CD4-positive, alpha-beta T cell (primary cell): ENCODE data around the gene EDEM3. TPM values are rescaled to one million over a fixed set of nuclear protein-coding genes. Genes with fewer than 3 reads are reported as not detected.
"Not testable (repeated sequence)": the region's sequence is repeated elsewhere in the genome, so short reads cannot be mapped to it uniquely, and the experiment has no call there.

Experiments
- ATAC-seq: fragments of 200-7000 bp; cut with Tn5 transposase; one replicate; pipeline ENCODE4 v1.10.0; 2022; ENCODE audit warnings: mild to moderate bottlenecking; ENCODE audit not compliant: poor library complexity
- CTCF ChIA-PET: fragments of 350-600 bp; sonication (Branson Sonifier 250); formaldehyde crosslinking; loops from one replicate; lab custom pipeline; 2021; ENCODE audit warnings: antibody characterized with exemption, inconsistent platforms; lab: Charles Lee
- POLR2A ChIA-PET: fragments of 350-600 bp; sonication (Branson Sonifier 250); formaldehyde crosslinking; loops from one replicate; lab custom pipeline; 2021; ENCODE audit warnings: antibody characterized with exemption, inconsistent platforms; lab: Charles Lee
- DNase-seq, 14 experiments: peaks; one replicate each; pipeline ENCODE4 v3.0.0-alpha.2; 2013 to 2020; ENCODE audit warnings: mixed read lengths in 2 of 14
- H3K27ac ChIP-seq, 2 donors: one replicate each; pipeline versions ENCODE4 v1.5.1 to v1.7.0; 2013; ENCODE audit warnings: low read length in 2 of 2, low read depth in 1 of 2, mild to moderate bottlenecking in 1 of 2
- H3K27me3 ChIP-seq, 2 experiments: 1 replicate in 1 of 2; 2 replicates in 1 of 2; pipeline versions ENCODE4 v1.6.1 to v1.7.0; 2013; ENCODE audit warnings: low read length in 2 of 2, control low read depth in 1 of 2, mild to moderate bottlenecking in 1 of 2, moderate library complexity in 1 of 2; ENCODE audit not compliant: insufficient read depth in 2 of 2, control insufficient read depth in 1 of 2
- H3K36me3 ChIP-seq: one replicate; pipeline ENCODE4 v1.6.1; 2013; ENCODE audit warnings: low read length, control low read depth; ENCODE audit not compliant: insufficient read depth
- H3K4me1 ChIP-seq: one replicate; pipeline ENCODE4 v1.6.1; 2013; ENCODE audit warnings: low read length, control low read depth; ENCODE audit not compliant: insufficient read depth
- H3K4me3 ChIP-seq: one replicate; pipeline ENCODE4 v1.5.1; 2013; ENCODE audit warnings: mild to moderate bottlenecking, low read length, moderate library complexity
- H3K9me3 ChIP-seq, 2 experiments: 1 replicate in 1 of 2; 2 replicates in 1 of 2; pipeline versions ENCODE4 v1.6.1 to v1.7.0; 2013; ENCODE audit warnings: low read length in 2 of 2, mild to moderate bottlenecking in 2 of 2, control low read depth in 1 of 2, moderate library complexity in 1 of 2; ENCODE audit not compliant: control insufficient read depth in 1 of 2, insufficient read depth in 1 of 2
- H3K27ac Mint-ChIP-seq: one replicate; pipeline ENCODE4 v1.8.0; 2020; ENCODE audit warnings: mixed read lengths
- H3K27me3 Mint-ChIP-seq: one replicate; pipeline ENCODE4 v1.8.0; 2021; ENCODE audit warnings: mixed read lengths
- H3K36me3 Mint-ChIP-seq: one replicate; pipeline ENCODE4 v1.8.0; 2021; ENCODE audit warnings: low read depth, mixed read lengths
- H3K4me1 Mint-ChIP-seq: one replicate; pipeline ENCODE4 v1.8.0; 2021; ENCODE audit warnings: low read depth, mixed read lengths
- H3K4me3 Mint-ChIP-seq: one replicate; pipeline ENCODE4 v1.8.0; 2020; ENCODE audit warnings: mild to moderate bottlenecking, mixed read lengths
- H3K9me3 Mint-ChIP-seq: one replicate; pipeline ENCODE4 v1.8.0; 2020; ENCODE audit warnings: mixed read lengths
- CTCF ChIP-seq: fragments of 200-600 bp; IDR thresholded peaks from one replicate; pipeline ENCODE4 v1.8.0; 2022; ENCODE audit warnings: antibody characterized with exemption, mild to moderate bottlenecking
- intact Hi-C, 2 experiments: fragments of 100-400 bp; cut with DNase I in 1 of 2; cut with micrococcal nuclease in 1 of 2; formaldehyde crosslinking; loops; one replicate each; pipeline versions ENCODE4 v1.15.1 to v1.9.0; 2023 to 2025; cut with DNase I, micrococcal nuclease
- total RNA-seq, 174 experiments: library from RNA in 2 of 174; stranded (reverse) in 2 of 174; gene quantifications; one replicate each; pipeline ENCODE4 v1.2.3 and lab custom pipeline; 2021 to 2026

Gene EDEM3
- total RNA-seq, 2 experiments from 2014 or later = 19.9 to 20.0 TPM

DNA sequence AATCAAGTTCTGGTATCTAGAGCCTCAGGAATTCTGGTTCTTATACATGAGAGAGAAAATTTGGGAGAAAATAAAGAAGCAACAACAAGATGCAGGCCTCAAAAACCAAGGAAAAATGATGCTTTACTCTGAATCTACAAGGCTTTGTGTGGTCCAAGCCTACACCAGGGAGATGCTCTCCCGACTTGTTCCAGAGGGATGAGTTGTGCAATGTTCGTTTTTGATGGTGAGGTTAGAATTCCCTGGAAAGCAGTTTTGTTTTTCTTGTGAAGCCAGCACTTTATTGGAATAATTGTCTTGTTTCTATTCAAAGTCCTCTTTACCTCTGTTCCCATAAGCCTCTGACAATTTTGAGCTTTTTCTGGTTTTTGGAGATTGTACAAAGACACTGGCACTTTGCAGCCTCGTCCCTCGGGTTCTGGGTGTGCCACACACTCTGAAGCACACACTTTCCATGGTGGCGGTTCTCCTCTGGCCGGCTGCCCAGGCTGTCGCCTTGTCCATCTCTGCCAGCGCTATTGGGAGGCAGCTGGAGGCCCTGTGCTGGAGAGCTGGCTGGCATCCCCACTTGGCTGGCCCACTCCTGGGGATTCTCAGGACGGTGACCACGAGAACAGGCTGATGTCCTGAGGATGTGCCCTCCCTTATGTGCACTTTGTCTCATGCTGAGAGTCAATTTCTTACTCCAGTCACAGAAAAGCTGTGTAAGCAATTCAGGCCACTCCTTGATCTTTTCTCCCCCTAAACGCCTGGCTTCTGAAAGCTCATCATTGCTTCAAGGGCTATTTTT is 70.2 kb downstream of the EDEM3 start:
- Mint-ChIP-seq H3K4me3 (no peak overlapping the region), H3K4me1 (no peaks in the 10 kb centered on the region), H3K36me3 (no peaks in the 10 kb centered on the region), H3K27ac (no peak overlapping the region), H3K9me3 (peaks cover 13% of the 10 kb centered on the region), H3K27me3 (no peaks in the 10 kb centered on the region)
- Histone ChIP-seq H3K36me3 (no peaks in the 10 kb centered on the region), H3K27ac (no peak overlapping the region), H3K27me3 (no peaks in the 10 kb centered on the region), H3K9me3 (no peaks in the 10 kb centered on the region), H3K4me3 (no peak overlapping the region), H3K4me1 (no peaks in the 10 kb centered on the region)
- ATAC-seq = no peak
- TF ChIP-seq CTCF = no peak
- DNase-seq = no peak
- intact Hi-C loops = no loop called here
- ChIA-PET POLR2A (no interaction called here), CTCF (no interaction called here)

- Histone ChIP-seq H3K9me3 (peaks cover 0 to 3% of the 10 kb centered on the region in 2 experiments), H3K27ac (no peak overlapping the region), H3K4me1 (no peaks in the 10 kb centered on the region), H3K4me3 (no peak overlapping the region), H3K36me3 (no peaks in the 10 kb centered on the region), H3K27me3 (no peaks in the 10 kb centered on the region)
- DNase-seq = no peak
- peaks cover 14% of the 10 kb centered on the region for H3K9me3 Mint-ChIP-seq
- no peak for TF ChIP-seq CTCF
- no peaks in the 10 kb centered on the region for H3K36me3 Mint-ChIP-seq
- no peaks in the 10 kb centered on the region for H3K27me3 Mint-ChIP-seq
- no peaks in the 10 kb centered on the region for H3K4me1 Mint-ChIP-seq
- ChIA-PET CTCF (no interaction called here), POLR2A (no interaction called here)
- no peak overlapping the region for H3K27ac Mint-ChIP-seq
- ATAC-seq = no peak
- intact Hi-C loops = no loop called here
- no peak overlapping the region for H3K4me3 Mint-ChIP-seq
Observed at GRCh38 chr1:184682956-184683355, 71.7 kb downstream of the EDEM3 start.

- CTCF ChIA-PET, H3K9me3 ChIP-seq, DNase-seq, H3K4me1 Mint-ChIP-seq, H3K4me3 ChIP-seq, H3K27ac Mint-ChIP-seq, intact Hi-C loops, H3K27me3 ChIP-seq, POLR2A ChIA-PET, H3K36me3 Mint-ChIP-seq, H3K27ac ChIP-seq, H3K4me1 ChIP-seq, H3K4me3 Mint-ChIP-seq, H3K36me3 ChIP-seq, H3K27me3 Mint-ChIP-seq, ATAC-seq: not testable (repeated sequence)
- H3K9me3 Mint-ChIP-seq = peaks cover 14% of the 10 kb centered on the region
Observed at GRCh38 chr1:184680611-184681225, 73.9 kb downstream of the EDEM3 start.

DNA sequence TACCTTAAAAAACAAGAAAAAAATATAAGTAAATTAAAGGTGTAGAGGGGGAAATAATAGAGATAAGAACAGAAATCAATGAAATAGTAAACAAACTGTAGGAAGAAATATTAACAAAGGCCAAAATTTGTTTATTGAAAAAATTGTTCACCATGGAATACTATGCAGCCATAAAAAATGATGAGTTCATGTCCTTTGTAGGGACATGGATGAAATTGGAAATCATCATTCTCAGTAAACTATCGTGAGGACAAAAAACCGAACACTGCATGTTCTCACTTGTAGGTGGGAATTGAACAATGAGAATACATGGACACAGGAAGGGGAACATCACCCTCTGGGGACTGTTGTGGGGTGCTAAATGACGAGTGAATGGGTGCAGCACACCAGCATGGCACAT is 75.2 kb downstream of the EDEM3 start:
- POLR2A ChIA-PET, H3K9me3 ChIP-seq, ATAC-seq, H3K4me1 Mint-ChIP-seq, H3K36me3 ChIP-seq, CTCF ChIA-PET, H3K4me3 Mint-ChIP-seq, H3K4me1 ChIP-seq, H3K27me3 ChIP-seq, H3K36me3 Mint-ChIP-seq, DNase-seq, intact Hi-C loops, H3K27ac Mint-ChIP-seq, H3K27ac ChIP-seq, H3K4me3 ChIP-seq: not testable (repeated sequence)
- Mint-ChIP-seq H3K27me3 (peaks cover 13% of the 10 kb centered on the region), H3K9me3 (peaks cover 14% of the 10 kb centered on the region)
